A549 (cell line): ENCODE measurements around the gene ARID1B. TPM values are rescaled to one million over a fixed set of nuclear protein-coding genes. Genes with fewer than 3 reads are reported as not detected.

ENCODE experiments used
- ATAC-seq, 2 experiments: fragments of 200-7000 bp in 1 of 2; fragments of >200 bp in 1 of 2; cut with Nextera tagmentation in 1 of 2; cut with Tn5 transposase in 1 of 2; 3 replicates each; pipeline versions ENCODE4 v1.8.0 to v1.9.1; 2018 to 2020; ENCODE audit warnings: mild to moderate bottlenecking in 1 of 2, moderate library complexity in 1 of 2
- CTCF ChIA-PET: fragments of 300-600 bp; sonication (Branson Sonifier 250); formaldehyde crosslinking; extraction: SDS; loops from one replicate; lab custom pipeline; 2021; ENCODE audit warnings: antibody characterized with exemption, inconsistent platforms; lab: Yijun Ruan, JAX
- POLR2A ChIA-PET: fragments of 350-600 bp; formaldehyde crosslinking; extraction: SDS; loops from one replicate; lab custom pipeline; 2021; ENCODE audit warnings: antibody characterized with exemption, inconsistent platforms; lab: Yijun Ruan, JAX
- DNase-seq, 2 experiments: peaks; one replicate each; pipeline versions ENCODE4 v3.0.0 to v3.0.0-alpha.2; 2011 to 2016; ENCODE audit warnings: low read depth in 1 of 2, low spot score in 1 of 2
- FAIRE-seq: peaks from 2 replicates; lab custom pipeline; 2011; peaks lifted over from hg19 to GRCh38; lab: Jason Lieb, UNC
- H3K27ac ChIP-seq, 2 experiments: fragments of >200 bp; sonication (Bioruptor Twin); formaldehyde crosslinking; 3 replicates each; pipeline ENCODE4 v1.5.1; 2016 to 2017
- H3K4me1 ChIP-seq: fragments of >200 bp; sonication (Bioruptor Twin); formaldehyde crosslinking; 3 replicates; pipeline ENCODE4 v1.6.1; 2016
- H3K4me2 ChIP-seq: fragments of >200 bp; sonication (Bioruptor Twin); formaldehyde crosslinking; 3 replicates; pipeline ENCODE4 v1.6.1; 2016
- H3K4me3 ChIP-seq: fragments of >200 bp; sonication (Bioruptor Twin); formaldehyde crosslinking; 3 replicates; pipeline ENCODE4 v1.5.1; 2016
- H3K9me3 ChIP-seq: fragments of >200 bp; sonication (Bioruptor Twin); formaldehyde crosslinking; 3 replicates; pipeline ENCODE4 v1.6.1; 2016
- BHLHE40 ChIP-seq: IDR thresholded peaks from 2 replicates; pipeline ENCODE4 v1.6.1; 2012; ENCODE audit warnings: low read depth, low read length, inconsistent platforms
- EHMT2 ChIP-seq: fragments of 200-600 bp; sonication (generic); IDR thresholded peaks from 2 replicates; pipeline ENCODE4 v1.6.1; 2016; ENCODE audit warnings: antibody characterized with exemption, low read depth, mild to moderate bottlenecking, moderate library complexity
- GATA3 ChIP-seq: IDR thresholded peaks from 2 replicates; pipeline ENCODE4 v1.6.1; 2012; ENCODE audit warnings: borderline replicate concordance
- HDAC2 ChIP-seq: fragments of 200-600 bp; sonication (generic); IDR thresholded peaks from 2 replicates; pipeline ENCODE4 v1.6.1; 2016
- HOXB13 ChIP-seq: fragments of 250-450 bp; sonication (Bioruptor Pico); IDR thresholded peaks from 2 replicates; pipeline ENCODE4 v1.5.0; 2020; ENCODE audit warnings: low read depth, mild to moderate bottlenecking, moderate library complexity
- HOXB5 ChIP-seq: fragments of 250-450 bp; sonication (Bioruptor Pico); IDR thresholded peaks from 2 replicates; pipeline ENCODE4 v1.5.0; 2020; ENCODE audit warnings: mild to moderate bottlenecking, moderate library complexity
- JUNB ChIP-seq: fragments of >200 bp; sonication (Bioruptor Twin); formaldehyde crosslinking; IDR thresholded peaks from 2 replicates; pipeline ENCODE4 v1.6.1; 2016
- MAFK ChIP-seq: fragments of 450-650 bp; IDR thresholded peaks from 2 replicates; pipeline ENCODE4 v1.6.1; 2014; ENCODE audit not compliant: partially characterized antibody
- MAZ ChIP-seq: fragments of 150-350 bp; IDR thresholded peaks from 2 replicates; pipeline ENCODE4 v1.6.1; 2014; ENCODE audit warnings: antibody characterized with exemption, low read depth, low read length, borderline replicate concordance
- NFE2L2 ChIP-seq: fragments of 150-350 bp; conservative IDR thresholded peaks from 2 replicates; pipeline ENCODE4 v1.6.1; 2014; ENCODE audit warnings: low read length
- NPAS2 ChIP-seq: fragments of 250-450 bp; sonication (Bioruptor Pico); IDR thresholded peaks from 2 replicates; pipeline ENCODE4 v1.8.0; 2022; ENCODE audit warnings: mild to moderate bottlenecking, moderate library complexity, borderline replicate concordance
- PHF8 ChIP-seq: fragments of 200-600 bp; sonication (generic); IDR thresholded peaks from 2 replicates; pipeline ENCODE4 v1.6.1; 2016; ENCODE audit warnings: low read depth, mild to moderate bottlenecking, antibody characterized with exemption, moderate library complexity, borderline replicate concordance
- RARB ChIP-seq: fragments of 250-450 bp; sonication (Bioruptor Pico); IDR thresholded peaks from 2 replicates; pipeline ENCODE4 v1.8.0; 2021; ENCODE audit warnings: mild to moderate bottlenecking, moderate library complexity
- RCOR1 ChIP-seq: fragments of 150-350 bp; IDR thresholded peaks from 2 replicates; pipeline ENCODE4 v1.6.1; 2014; ENCODE audit warnings: antibody characterized with exemption, low read length, low read depth
- ZC3H11A ChIP-seq: fragments of 450-650 bp; IDR thresholded peaks from 2 replicates; pipeline ENCODE4 v1.6.1; 2014; ENCODE audit warnings: antibody characterized with exemption, mild to moderate bottlenecking
- ZFP36 ChIP-seq: fragments of 450-650 bp; IDR thresholded peaks from 2 replicates; pipeline ENCODE4 v1.6.1; 2014; ENCODE audit warnings: borderline replicate concordance; ENCODE audit not compliant: partially characterized antibody
- ZNF302 ChIP-seq: fragments of 250-450 bp; sonication (Bioruptor Pico); IDR thresholded peaks from 2 replicates; pipeline ENCODE4 v1.9.0; 2021; ENCODE audit warnings: inconsistent platforms, mild to moderate bottlenecking, moderate library complexity
- WGBS: methylation state at CpG from one replicate; pipeline ENCODE4 v1.1.6; 2017; ENCODE audit errors: missing lambda C conversion rate; 5-methylcytosine and 5-hydroxymethylcytosine counted together
- polyA plus RNA-seq, 4 experiments: library from polyadenylated mRNA; depleted of rRNA in 3 of 4; stranded (reverse); fragments of >200 nt; fragmentation: RNase III in 1 of 4; extraction: RNeasy Plus Mini Kit Qiagen cat#74134 plus additional on column Dnase treatment in 1 of 4; gene quantifications; 2 replicates in 3 of 4; 3 replicates in 1 of 4; pipeline ENCODE4 v1.2.3, GENCODE V29; 2011 to 2017
- TF ChIP-seq, protein P1 (sequence below): IDR thresholded peaks from 2 replicates; pipeline ENCODE4 v1.6.1; 2012; ENCODE audit warnings: low read depth, borderline replicate concordance
- TF ChIP-seq, protein P2 (sequence below): fragments of >200 bp; sonication (Bioruptor Twin); formaldehyde crosslinking; IDR thresholded peaks from 2 replicates; pipeline ENCODE4 v1.6.1; 2016

The ARID1B gene
- polyA plus RNA-seq, 2 of the 4 experiments (the other 2 are of a cell fraction) = 13.5 to 16.3 TPM

- CTCF ChIA-PET = no interaction called here
Observed at GRCh38 chr6:156803353-156803752, 26.2 kb downstream of the ARID1B start.

DNA sequence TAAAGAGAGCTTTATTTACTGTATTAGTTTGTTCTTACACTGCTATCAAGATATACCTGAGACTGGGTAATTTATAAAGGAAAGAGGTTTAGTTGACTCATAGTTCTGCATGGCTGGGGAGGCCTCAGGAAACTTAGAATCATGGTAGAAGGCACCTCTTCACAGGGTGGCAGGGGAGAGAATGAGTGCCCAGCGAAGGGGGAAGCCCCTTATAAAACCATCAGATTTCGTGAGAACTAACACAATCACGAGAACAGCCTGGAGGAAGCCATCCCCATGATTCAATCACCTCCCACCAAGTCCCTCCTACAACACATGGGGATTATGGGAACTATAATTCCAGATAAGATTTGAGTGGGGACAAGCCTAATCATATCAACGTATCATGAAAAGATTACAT lies 27.2 kb downstream of the ARID1B start:
- Histone ChIP-seq H3K4me2 (no peak overlapping the region), H3K27ac (no peak overlapping the region), H3K4me3 (no peak overlapping the region), H3K9me3 (no peaks in the 10 kb centered on the region), H3K4me1 (peaks cover 10% of the 10 kb centered on the region; the same call in 2 of the 3 replicates)
- ChIA-PET CTCF (interaction anchor here (0.6 kb wide), 1 partner anchor 567 kb away, joined by 5 read pairs; no protein-coding TSS in a partner anchor), POLR2A (no interaction called here)
- WGBS = 90% methylated on average over 4 of the region's 4 CpGs
- FAIRE-seq (no peak), ATAC-seq (no peak), DNase-seq (no peak)
- TF ChIP-seq, protein P1, sequence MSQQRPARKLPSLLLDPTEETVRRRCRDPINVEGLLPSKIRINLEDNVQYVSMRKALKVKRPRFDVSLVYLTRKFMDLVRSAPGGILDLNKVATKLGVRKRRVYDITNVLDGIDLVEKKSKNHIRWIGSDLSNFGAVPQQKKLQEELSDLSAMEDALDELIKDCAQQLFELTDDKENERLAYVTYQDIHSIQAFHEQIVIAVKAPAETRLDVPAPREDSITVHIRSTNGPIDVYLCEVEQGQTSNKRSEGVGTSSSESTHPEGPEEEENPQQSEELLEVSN = no peak
- TF ChIP-seq MAFK = no peak
- TF ChIP-seq ZNF302 = no peak
- no peak for TF ChIP-seq PHF8
- TF ChIP-seq ZC3H11A = no peak
- no peak for TF ChIP-seq MAZ
- TF ChIP-seq HDAC2 = no peak
- TF ChIP-seq, protein P2, sequence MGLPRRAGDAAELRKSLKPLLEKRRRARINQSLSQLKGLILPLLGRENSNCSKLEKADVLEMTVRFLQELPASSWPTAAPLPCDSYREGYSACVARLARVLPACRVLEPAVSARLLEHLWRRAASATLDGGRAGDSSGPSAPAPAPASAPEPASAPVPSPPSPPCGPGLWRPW = no peak
- no peak for TF ChIP-seq NPAS2 (CRISPR knock-in tag)
- TF ChIP-seq HOXB5 (CRISPR knock-in tag) = no peak

More at GRCh38 chr6:156803353-156803752, 26.2 kb downstream of the ARID1B start:
- H3K9me3 ChIP-seq = no peaks in the 10 kb centered on the region
- no peak for FAIRE-seq
- no peak overlapping the region for H3K4me2 ChIP-seq
- no peak for TF ChIP-seq BHLHE40
- no peak for TF ChIP-seq EHMT2
- H3K27ac ChIP-seq = no peak overlapping the region
- 73% methylated on average over 2 of the region's 2 CpGs for WGBS
- POLR2A ChIA-PET = no interaction called here
- DNase-seq = no peak
- H3K4me3 ChIP-seq = no peak overlapping the region
- ATAC-seq = no peak
- peaks cover 10% of the 10 kb centered on the region; the same call in 2 of the 3 replicates for H3K4me1 ChIP-seq

DNA sequence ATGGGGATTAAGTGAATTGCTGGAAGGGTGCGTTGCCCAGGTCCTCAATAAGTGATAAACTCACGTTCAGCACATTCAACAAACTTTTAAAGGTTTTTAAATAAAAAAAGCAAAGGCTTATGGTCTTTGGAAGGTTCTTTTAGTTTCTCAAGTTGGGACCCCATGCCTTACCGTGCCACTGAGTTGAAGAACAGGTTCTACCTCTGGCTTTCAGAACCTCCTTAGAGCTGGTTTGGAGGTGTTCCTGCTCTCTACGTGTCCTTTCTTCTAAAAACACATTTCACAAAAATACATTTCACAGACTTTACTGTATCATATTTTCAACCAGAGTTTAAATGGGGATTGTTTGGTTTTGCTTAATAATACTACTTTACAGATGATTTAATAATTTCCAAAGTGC lies 29.0 kb downstream of the ARID1B start:
- POLR2A ChIA-PET = no interaction called here
- 96% methylated on average over 4 of the region's 4 CpGs for WGBS

DNA sequence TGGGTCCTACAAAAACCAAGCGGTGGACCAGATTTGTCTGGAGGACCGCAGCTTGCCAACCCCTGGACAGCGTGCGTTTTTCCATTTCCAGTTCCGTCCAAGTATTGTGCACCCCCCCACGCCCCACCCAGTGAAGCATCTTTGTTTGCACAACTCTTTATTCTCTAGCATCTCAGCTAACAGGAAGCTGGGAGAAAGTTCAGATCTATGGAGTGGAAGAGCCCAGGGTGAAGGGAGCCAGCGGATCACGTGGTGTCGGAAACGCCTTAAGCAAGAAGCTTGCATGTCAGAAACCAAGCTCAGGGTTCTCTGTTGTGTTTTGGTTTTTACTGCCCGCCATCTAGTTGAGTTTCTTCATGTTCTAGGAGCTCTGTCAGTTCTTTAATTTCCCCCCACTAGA lies 29.9 kb downstream of the ARID1B start:
- Histone ChIP-seq H3K4me1 (peaks cover 12% of the 10 kb centered on the region), H3K4me2 (no peak overlapping the region), H3K27ac (no peak overlapping the region), H3K4me3 (no peak overlapping the region), H3K9me3 (no peaks in the 10 kb centered on the region)
- no peak for FAIRE-seq
- 89% methylated on average over 10 of the region's 11 CpGs for WGBS
- DNase-seq = no peak
- POLR2A ChIA-PET = no interaction called here
- TF ChIP-seq RCOR1 = no peak
- TF ChIP-seq ZFP36 = no peak
- no peak for TF ChIP-seq JUNB
- no peak for TF ChIP-seq HOXB13
- TF ChIP-seq GATA3 = no peak
- TF ChIP-seq RARB (CRISPR knock-in tag) = no peak
- ATAC-seq = no peak
- CTCF ChIA-PET = interaction anchor here (0.9 kb wide), 2 partner anchors 10 to 215 kb away, joined by 3 read pairs; no protein-coding TSS in a partner anchor

More for the DNA sequence above, 29.0 kb downstream of the ARID1B start:
- TF ChIP-seq NFE2L2 = no peak
- TF ChIP-seq, all 56 proteins: peak for 0
- peaks cover 10% of the 10 kb centered on the region; the same call in 2 of the 3 replicates for H3K4me1 ChIP-seq
- no peak overlapping the region for H3K4me2 ChIP-seq
- no peaks in the 10 kb centered on the region for H3K9me3 ChIP-seq
- no peak for DNase-seq
- no peak overlapping the region for H3K4me3 ChIP-seq
- ATAC-seq = no peak
- CTCF ChIA-PET = interaction anchor here (0.9 kb wide), 2 partner anchors 9 to 215 kb away, joined by 3 read pairs; no protein-coding TSS in a partner anchor
- no peak overlapping the region for H3K27ac ChIP-seq
- FAIRE-seq = no peak
